NCI-H82 (cell line): ENCODE results near the gene ITGAX.
"Not testable (repeated sequence)": the region's sequence is repeated elsewhere in the genome, so short reads cannot be mapped to it uniquely, and the experiment has no call there.

Experiments
- DNase-seq: peaks from one replicate; lab custom pipeline; 2025; lab: John Stamatoyannopoulos, UW

ITGAX gene

GRCh38 chr16:31410082-31410481 is 55.1 kb downstream of the ITGAX start:
- no peak for DNase-seq

- no peak for DNase-seq
These were observed 56.3 kb downstream of the ITGAX start for GRCh38 chr16:31411024-31411844.

- DNase-seq = no peak
These were observed 57.8 kb downstream of the ITGAX start for GRCh38 chr16:31412750-31413149.

- DNase-seq = no peak
These were observed 58.4 kb downstream of the ITGAX start for GRCh38 chr16:31413381-31413780.

DNA sequence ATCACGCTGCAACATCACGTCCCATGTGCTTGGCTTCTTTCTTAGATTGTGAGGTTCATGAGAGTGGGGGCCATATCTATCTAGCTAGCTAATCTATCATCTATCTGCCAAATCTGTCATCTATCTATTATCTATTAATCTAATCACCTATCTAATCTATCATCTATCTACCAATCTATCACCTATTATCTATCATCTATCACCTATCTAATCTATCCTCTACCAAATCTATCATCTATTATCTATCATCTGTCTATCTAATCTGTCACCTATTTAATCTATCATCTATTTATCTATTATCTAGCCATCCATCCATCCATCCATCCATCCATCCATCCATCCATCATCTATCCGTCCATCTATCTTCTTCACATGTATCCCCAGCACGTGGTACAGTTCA is 59.0 kb downstream of the ITGAX start:
- DNase-seq = no peak

DNA sequence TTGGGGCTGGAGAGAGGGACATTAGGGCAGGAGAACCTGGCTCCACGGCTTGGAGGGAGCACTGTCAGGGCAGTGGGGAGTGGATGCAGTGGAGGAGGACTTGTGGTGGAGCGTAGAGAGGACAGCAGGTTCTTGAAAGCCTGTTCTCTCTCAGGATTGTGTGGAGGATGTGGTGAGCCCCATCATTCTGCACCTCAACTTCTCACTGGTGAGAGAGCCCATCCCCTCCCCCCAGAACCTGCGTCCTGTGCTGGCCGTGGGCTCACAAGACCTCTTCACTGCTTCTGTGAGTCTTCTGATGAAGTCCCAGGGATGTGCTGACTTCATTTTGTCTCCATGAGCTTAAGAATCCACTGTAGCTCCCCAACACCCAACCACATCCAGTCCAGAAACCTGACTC is 59.7 kb downstream of the ITGAX start:
- no peak for DNase-seq

DNA sequence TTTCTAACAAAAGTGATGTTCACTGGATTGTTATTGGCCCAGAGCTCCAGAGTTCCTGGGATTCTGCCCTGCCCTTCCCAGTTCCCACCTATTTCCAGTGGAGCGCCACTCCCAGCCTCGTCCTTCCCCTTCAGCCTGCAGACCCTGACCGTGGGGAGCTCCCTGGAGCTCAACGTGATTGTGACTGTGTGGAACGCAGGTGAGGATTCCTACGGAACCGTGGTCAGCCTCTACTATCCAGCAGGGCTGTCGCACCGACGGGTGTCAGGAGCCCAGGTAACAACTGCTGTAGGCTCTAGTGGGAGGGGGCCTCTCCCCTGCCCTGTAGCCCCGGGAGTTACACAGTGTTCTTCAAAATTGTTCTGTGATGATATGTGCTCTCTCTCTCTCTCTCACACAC is 61.4 kb downstream of the ITGAX start:
- no peak for DNase-seq

DNA sequence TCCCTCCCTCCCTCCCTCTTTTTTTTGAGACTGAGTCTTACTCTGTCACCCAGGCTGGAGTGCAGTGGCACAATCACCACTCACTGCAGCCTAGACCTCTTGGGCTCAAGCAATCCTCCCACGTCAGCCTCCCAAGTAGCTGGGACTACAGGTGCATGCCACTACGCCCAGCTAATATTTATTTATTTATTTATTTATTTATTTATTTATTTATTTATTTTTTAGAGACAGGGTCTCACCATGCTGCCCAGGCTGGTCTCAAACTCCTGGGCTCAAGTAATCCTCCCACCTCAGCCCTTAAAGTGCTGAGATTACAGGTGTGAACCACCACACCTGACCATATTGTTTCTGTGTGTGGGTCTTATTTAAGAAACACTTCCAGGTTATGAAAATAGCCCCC is 62.1 kb downstream of the ITGAX start:
- not testable (repeated sequence) for DNase-seq

- no peak for DNase-seq
These were observed 62.9 kb downstream of the ITGAX start for GRCh38 chr16:31417916-31418315.

DNA sequence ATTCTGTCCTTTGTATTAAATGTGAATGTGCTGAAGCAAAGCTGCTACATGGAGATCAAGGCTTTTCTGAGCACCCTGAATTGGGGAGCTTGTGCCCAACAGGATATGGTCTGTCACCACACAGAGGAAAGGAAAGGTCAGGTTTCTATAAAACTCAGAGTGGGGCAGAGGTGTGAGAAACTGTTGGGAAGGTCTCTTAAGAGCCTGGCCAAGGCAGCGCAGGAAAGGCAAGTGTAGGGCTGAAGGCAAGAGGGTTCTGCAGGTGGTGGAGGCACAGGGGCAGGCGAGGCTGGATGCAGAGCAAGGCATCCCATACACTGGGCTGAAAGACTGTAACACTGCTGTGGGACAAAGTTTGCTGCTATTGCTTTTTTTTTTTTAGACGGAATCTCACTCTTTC is 65.1 kb downstream of the ITGAX start:
- no peak for DNase-seq

- DNase-seq = no peak
These were observed 66.6 kb downstream of the ITGAX start for GRCh38 chr16:31421587-31421986.

- DNase-seq = no peak
These were observed 68.3 kb downstream of the ITGAX start for GRCh38 chr16:31423241-31423640.

DNA sequence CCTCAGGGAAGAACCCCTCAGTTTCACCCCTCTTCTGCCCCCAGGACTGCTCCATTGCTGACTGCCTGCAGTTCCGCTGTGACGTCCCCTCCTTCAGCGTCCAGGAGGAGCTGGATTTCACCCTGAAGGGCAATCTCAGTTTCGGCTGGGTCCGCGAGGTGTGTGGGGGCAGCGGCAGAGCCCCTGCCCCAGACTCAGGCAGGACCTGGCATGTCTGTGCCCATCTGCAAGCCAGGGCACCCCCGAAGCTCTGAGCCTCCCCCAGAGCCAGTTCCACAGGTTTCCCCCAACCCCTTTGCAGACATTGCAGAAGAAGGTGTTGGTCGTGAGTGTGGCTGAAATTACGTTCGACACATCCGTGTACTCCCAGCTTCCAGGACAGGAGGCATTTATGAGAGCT is 68.8 kb downstream of the ITGAX start:
- no peak for DNase-seq

- peak; percentile 57 for DNase-seq
These were observed 72.7 kb downstream of the ITGAX start for GRCh38 chr16:31427441-31428278.

GRCh38 chr16:31428279-31428597 is 73.3 kb downstream of the ITGAX start, which contains the start of gene COX6A2:
Gene COX6A2 (minus strand): TSS chr16:31428360. CDS start chr16:31428325, 35 bp downstream.
- DNase-seq = no peak

DNA sequence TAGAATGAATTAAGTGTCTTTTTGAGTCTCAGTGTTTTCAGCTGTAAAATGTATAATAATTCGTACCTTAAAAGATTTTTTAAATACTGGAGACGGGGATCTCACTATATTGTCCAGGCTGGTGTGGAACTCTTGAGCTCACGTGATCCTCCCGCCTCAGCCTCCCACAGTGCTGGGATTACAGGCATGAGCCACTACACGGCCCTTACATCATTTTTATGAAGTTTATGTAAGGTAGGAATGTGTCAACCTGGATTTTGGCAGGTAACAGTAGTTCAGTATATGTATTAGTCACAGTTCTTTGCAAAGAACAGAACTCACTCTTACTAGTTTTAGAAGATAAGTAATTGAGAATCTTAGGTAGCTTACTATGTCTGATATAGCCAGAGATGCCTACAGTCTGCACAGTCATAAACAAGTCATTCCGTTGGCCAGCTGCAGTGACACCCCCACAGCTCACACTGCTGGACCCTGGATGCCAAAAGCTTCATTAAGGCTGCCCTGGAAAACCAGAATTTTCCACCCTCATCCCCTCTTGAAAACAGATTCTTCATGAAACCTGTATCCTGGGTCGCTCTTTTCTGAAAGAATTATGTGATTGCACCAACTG is 73.8 kb downstream of the ITGAX start:
- DNase-seq = no peak

GRCh38 chr16:31429314-31429713 is 74.3 kb downstream of the ITGAX start:
- no peak for DNase-seq

- DNase-seq = no peak
These were observed 74.8 kb downstream of the ITGAX start for GRCh38 chr16:31429796-31430195.

GRCh38 chr16:31430380-31431052 is 75.5 kb downstream of the ITGAX start:
- no peak for DNase-seq
